Upper lobe of right lung (tissue), 1 donor: Measurements from ENCODE around the gene SLC12A3. TPM values are rescaled to one million over a fixed set of nuclear protein-coding genes. Genes with fewer than 3 reads are reported as not detected.
A peak's percentile ranks its signal among the peaks of the same experiment; 100 is the strongest.

Experiments used
- ATAC-seq: fragments of 200-7000 bp; cut with Tn5 transposase; one replicate; pipeline ENCODE4 v1.9.1; 2020; ENCODE audit warnings: mild to moderate bottlenecking, moderate library complexity
- DNase-seq: peaks from one replicate; pipeline ENCODE4 v3.0.0-alpha.2; 2020
- H3K27ac ChIP-seq: fragments of 200-600 bp; one replicate; pipeline ENCODE4 v1.8.0; 2022
- H3K27me3 ChIP-seq: fragments of 200-600 bp; one replicate; pipeline ENCODE4 v1.8.0; 2022; ENCODE audit warnings: mild to moderate bottlenecking
- H3K36me3 ChIP-seq: fragments of 200-600 bp; one replicate; pipeline ENCODE4 v1.8.0; 2022
- H3K4me1 ChIP-seq: fragments of 200-600 bp; one replicate; pipeline ENCODE4 v1.8.0; 2022
- H3K4me3 ChIP-seq: fragments of 200-600 bp; one replicate; pipeline ENCODE4 v1.8.0; 2022; ENCODE audit warnings: mild to moderate bottlenecking
- H3K9me3 ChIP-seq: fragments of 200-600 bp; one replicate; pipeline ENCODE4 v1.8.0; 2022
- intact Hi-C: fragments of 100-400 bp; cut with DNase I; formaldehyde crosslinking; loops from one replicate; pipeline ENCODE4 v1.11.0; 2022
- total RNA-seq: library from RNA; stranded (reverse); fragmentation: NEBNext Ultra II Directional; extraction: Animal tissue kit (Norgen Biotek cat#: 25700); gene quantifications from one replicate; pipeline ENCODE4 v1.2.1, GENCODE V29; 2021
- TF ChIP-seq, protein P1 (sequence below): fragments of 200-600 bp; IDR thresholded peaks from one replicate; pipeline ENCODE4 v1.8.0; 2022; ENCODE audit warnings: antibody characterized with exemption
- donor health status: DM: no; HTN: yes; CAD: no; lungs with severe emphysema.

Gene SLC12A3
- total RNA-seq, 1 donor from 2014 or later, result not detected

DNA sequence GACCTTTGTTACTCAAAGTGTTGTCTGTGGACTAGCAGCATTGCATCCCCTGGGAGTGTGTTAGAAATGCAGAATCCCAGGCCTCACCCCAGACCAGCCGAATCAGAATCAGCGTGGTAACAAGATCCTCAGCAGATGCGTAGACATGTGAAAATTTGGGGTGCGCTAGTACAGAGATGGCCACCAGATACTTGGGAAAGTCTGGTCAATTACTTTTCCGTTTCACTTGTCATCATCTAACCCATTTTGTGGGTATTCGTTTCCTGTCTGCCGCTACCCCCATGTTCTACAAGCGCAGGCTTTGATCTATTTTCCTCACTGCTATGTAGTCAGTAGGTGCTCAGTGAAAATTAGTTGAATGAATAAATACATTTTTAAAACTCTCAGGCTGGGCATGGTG is 33.8 kb downstream of the SLC12A3 start:
- ATAC-seq, result no peak
- no peaks in the 10 kb centered on the region for H3K36me3 ChIP-seq
- no peak overlapping the region for H3K4me3 ChIP-seq
- H3K9me3 ChIP-seq, result no peaks in the 10 kb centered on the region
- no peak for DNase-seq
- H3K27me3 ChIP-seq, result no peaks in the 10 kb centered on the region
- no peak overlapping the region for H3K27ac ChIP-seq
- intact Hi-C loops, result no loop called here
- H3K4me1 ChIP-seq, result no peaks in the 10 kb centered on the region
- TF ChIP-seq, protein P1, sequence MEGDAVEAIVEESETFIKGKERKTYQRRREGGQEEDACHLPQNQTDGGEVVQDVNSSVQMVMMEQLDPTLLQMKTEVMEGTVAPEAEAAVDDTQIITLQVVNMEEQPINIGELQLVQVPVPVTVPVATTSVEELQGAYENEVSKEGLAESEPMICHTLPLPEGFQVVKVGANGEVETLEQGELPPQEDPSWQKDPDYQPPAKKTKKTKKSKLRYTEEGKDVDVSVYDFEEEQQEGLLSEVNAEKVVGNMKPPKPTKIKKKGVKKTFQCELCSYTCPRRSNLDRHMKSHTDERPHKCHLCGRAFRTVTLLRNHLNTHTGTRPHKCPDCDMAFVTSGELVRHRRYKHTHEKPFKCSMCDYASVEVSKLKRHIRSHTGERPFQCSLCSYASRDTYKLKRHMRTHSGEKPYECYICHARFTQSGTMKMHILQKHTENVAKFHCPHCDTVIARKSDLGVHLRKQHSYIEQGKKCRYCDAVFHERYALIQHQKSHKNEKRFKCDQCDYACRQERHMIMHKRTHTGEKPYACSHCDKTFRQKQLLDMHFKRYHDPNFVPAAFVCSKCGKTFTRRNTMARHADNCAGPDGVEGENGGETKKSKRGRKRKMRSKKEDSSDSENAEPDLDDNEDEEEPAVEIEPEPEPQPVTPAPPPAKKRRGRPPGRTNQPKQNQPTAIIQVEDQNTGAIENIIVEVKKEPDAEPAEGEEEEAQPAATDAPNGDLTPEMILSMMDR, result no peak

DNA sequence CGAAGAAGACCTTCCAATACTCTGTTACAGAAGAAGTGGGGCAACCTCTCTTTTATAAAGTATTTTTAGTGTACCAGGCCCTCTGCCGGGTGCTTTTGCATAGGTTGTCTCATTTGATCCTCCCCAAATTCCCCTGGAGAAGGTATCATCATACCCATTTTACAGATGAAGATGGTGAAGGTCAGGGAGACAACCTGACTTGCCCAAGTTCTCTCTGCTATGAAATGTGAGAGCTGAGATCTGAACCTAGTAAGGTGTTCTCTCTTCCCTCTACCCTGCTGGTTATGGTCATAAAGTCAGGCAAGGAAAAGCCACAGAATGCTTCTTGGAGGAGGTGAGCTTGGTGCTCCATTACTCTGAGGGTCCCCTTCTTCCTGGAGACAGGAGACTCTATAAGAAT is 38.9 kb downstream of the SLC12A3 start:
- TF ChIP-seq, protein P1, result no peak
- no peaks in the 10 kb centered on the region for H3K9me3 ChIP-seq
- no peaks in the 10 kb centered on the region for H3K4me1 ChIP-seq
- intact Hi-C loops, result no loop called here
- no peak for ATAC-seq
- no peaks in the 10 kb centered on the region for H3K36me3 ChIP-seq
- no peak overlapping the region for H3K27ac ChIP-seq
- DNase-seq, result no peak
- H3K4me3 ChIP-seq, result no peak overlapping the region
- no peaks in the 10 kb centered on the region for H3K27me3 ChIP-seq

DNA sequence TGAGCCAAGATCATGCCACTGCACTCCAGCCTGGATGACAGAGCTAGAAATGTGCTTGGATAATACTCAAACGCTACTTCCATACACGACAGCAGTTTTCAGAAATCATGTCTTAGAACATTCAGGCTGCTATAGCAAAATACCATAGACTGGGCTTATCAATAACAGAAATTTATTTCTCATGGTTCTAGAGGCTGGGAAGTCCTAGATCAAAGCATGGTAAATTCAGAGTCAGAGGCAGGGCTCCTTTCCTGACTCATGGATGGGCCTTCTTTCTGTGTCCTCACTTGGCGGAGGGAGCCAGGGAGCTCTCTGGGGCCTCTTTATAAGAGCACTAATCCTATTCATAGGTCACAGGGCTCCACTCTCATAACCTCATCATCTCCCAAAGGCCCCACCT is 42.4 kb downstream of the SLC12A3 start:
- ATAC-seq, result no peak
- intact Hi-C loops, result no loop called here

DNA sequence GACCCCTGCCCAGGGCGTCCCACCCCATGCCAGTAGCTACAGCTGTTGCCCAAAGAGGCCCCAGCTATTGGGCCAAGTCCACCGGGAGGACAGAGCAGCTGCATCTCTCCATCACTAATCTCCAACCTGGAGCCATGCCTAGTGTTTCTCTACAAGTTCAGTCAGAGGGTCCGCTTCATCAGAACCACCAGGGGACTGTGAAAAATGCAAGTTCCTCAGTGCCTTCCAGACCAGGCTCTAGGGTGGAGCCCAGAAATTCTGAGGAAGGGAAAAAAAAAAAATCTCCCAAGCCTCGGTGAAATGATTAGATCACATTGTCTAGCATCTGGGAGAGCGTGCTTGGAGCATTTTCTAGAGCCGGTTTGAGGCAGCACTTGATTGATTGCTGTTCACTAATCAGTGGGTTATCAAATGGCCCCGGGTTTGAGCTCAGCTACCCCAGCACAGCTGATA is 44.5 kb downstream of the SLC12A3 start:
- no peak for ATAC-seq
- intact Hi-C loops, result no loop called here
- TF ChIP-seq, protein P1, result no peak
- no peaks in the 10 kb centered on the region for H3K27me3 ChIP-seq
- no peak for DNase-seq
- peaks cover 41% of the 10 kb centered on the region for H3K4me1 ChIP-seq
- no peaks in the 10 kb centered on the region for H3K36me3 ChIP-seq
- H3K9me3 ChIP-seq, result no peaks in the 10 kb centered on the region
- no peak overlapping the region for H3K27ac ChIP-seq
- no peak overlapping the region for H3K4me3 ChIP-seq

More for the DNA sequence above, 42.4 kb downstream of the SLC12A3 start:
- TF ChIP-seq, protein P1, result no peak
- Histone ChIP-seq H3K27ac (no peak overlapping the region), H3K36me3 (no peaks in the 10 kb centered on the region), H3K4me3 (no peak overlapping the region), H3K27me3 (no peaks in the 10 kb centered on the region), H3K9me3 (no peaks in the 10 kb centered on the region), H3K4me1 (peaks cover 26% of the 10 kb centered on the region)
- no peak for DNase-seq

DNA sequence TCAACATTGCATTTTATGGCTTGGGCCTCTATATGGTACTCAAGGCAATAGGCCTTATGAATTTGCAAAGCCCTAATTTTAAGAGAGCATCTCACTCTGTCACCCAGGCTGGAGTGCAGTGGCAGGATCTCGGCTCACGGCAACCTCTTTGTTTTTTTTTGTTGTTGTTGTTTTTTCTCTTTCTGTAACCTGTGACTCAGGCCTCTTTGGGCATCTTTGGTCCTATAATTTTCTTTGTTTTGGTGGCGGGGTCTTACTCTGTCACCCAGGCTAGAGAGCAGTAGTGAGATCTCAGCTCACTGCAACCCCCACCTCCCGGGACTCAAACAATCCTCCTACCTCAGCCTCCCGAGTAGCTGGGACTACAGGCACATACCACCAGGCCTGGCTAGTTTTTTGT is 45.1 kb downstream of the SLC12A3 start:
- Histone ChIP-seq H3K4me3 (no peak overlapping the region), H3K9me3 (no peaks in the 10 kb centered on the region), H3K27ac (peak overlapping the region; percentile 36), H3K36me3 (no peaks in the 10 kb centered on the region), H3K27me3 (no peaks in the 10 kb centered on the region), H3K4me1 (peaks cover 45% of the 10 kb centered on the region)
- DNase-seq (no peak), ATAC-seq (no peak)
- TF ChIP-seq, protein P1, result no peak
- intact Hi-C loops, result no loop called here
